Panc1 (cell line): ENCODE measurements around the gene SRGAP2B.
"Not testable (repeated sequence)": the region's sequence is repeated elsewhere in the genome, so short reads cannot be mapped to it uniquely, and the experiment has no call there.

Experiments used
- SIN3A ChIP-seq: IDR thresholded peaks from 2 replicates; pipeline ENCODE4 v1.6.1; 2012; ENCODE audit warnings: low read depth, mild to moderate bottlenecking, low read length, moderate library complexity, borderline replicate concordance; ENCODE audit not compliant: insufficient read depth
- TF ChIP-seq, protein P1 (sequence below): fragments of 450-650 bp; IDR thresholded peaks from 2 replicates; pipeline ENCODE4 v1.5.1; 2017; ENCODE audit warnings: mild to moderate bottlenecking

DNA sequence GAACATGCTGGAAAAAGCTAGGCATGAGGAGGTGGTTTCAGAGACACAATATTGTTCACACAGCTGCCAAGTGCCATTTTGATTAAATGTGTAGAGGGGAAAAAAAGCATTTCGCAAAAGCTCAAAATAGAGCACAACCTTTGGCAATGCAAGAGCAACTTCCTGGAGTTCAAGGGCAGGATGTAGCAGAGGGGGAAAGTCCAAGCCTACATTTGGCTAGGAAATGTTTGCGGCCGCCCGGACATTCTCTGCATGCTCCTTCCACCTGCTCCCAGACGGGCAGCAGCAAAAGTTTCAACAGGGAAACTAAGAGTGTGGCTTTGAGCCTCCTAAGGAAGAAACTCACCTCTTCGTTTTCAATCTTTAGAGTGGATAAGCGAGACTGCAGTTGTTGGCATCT is 202.1 kb downstream of the SRGAP2B start:
- TF ChIP-seq, protein P1, sequence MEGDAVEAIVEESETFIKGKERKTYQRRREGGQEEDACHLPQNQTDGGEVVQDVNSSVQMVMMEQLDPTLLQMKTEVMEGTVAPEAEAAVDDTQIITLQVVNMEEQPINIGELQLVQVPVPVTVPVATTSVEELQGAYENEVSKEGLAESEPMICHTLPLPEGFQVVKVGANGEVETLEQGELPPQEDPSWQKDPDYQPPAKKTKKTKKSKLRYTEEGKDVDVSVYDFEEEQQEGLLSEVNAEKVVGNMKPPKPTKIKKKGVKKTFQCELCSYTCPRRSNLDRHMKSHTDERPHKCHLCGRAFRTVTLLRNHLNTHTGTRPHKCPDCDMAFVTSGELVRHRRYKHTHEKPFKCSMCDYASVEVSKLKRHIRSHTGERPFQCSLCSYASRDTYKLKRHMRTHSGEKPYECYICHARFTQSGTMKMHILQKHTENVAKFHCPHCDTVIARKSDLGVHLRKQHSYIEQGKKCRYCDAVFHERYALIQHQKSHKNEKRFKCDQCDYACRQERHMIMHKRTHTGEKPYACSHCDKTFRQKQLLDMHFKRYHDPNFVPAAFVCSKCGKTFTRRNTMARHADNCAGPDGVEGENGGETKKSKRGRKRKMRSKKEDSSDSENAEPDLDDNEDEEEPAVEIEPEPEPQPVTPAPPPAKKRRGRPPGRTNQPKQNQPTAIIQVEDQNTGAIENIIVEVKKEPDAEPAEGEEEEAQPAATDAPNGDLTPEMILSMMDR: not testable (repeated sequence)
- not testable (repeated sequence) for TF ChIP-seq SIN3A
